Activated T-cell treated with anti-CD3 and anti-CD28 coated beads, Interleukin-2, amount 50 U/mL, for 4 hours (primary cell): Measurements from ENCODE around the gene ZIC1. TPM values are rescaled to one million over a fixed set of nuclear protein-coding genes. Genes with fewer than 3 reads are reported as not detected.

Experiments used
- ATAC-seq, 2 donors: fragments of 200-7000 bp; cut with Tn5 transposase; one replicate each; pipeline ENCODE4 v1.10.0; 2021
- DNase-seq: peaks from one replicate; pipeline ENCODE4 v3.0.0-alpha.2; 2020
- H3K27me3 Mint-ChIP-seq: one replicate; pipeline ENCODE4 v1.8.0; 2021; ENCODE audit warnings: low read depth, mixed read lengths
- H3K36me3 Mint-ChIP-seq: one replicate; pipeline ENCODE4 v1.8.0; 2022; ENCODE audit warnings: mixed read lengths; ENCODE audit not compliant: insufficient read depth
- H3K4me1 Mint-ChIP-seq: one replicate; pipeline ENCODE4 v1.8.0; 2021; ENCODE audit warnings: low read depth, mixed read lengths
- H3K4me3 Mint-ChIP-seq: one replicate; pipeline ENCODE4 v1.8.0; 2021; ENCODE audit warnings: mild to moderate bottlenecking, moderate library complexity, mixed read lengths
- H3K9me3 Mint-ChIP-seq: one replicate; pipeline ENCODE4 v1.8.0; 2021; ENCODE audit warnings: mixed read lengths
- total RNA-seq, 3 donors: library from RNA; stranded (reverse); gene quantifications; one replicate each; pipeline ENCODE4 v1.2.1, GENCODE V29; 2021

The ZIC1 gene
- total RNA-seq, 3 donors from 2014 or later = not detected

GRCh38 chr3:147371140-147371539 lies 38.0 kb upstream of the ZIC1 start:
- H3K4me3 Mint-ChIP-seq = no peak overlapping the region
- ATAC-seq (no peak), DNase-seq (no peak)
- H3K9me3 Mint-ChIP-seq = no peaks in the 10 kb centered on the region
- peaks cover 72% of the 10 kb centered on the region for H3K27me3 Mint-ChIP-seq
- H3K4me1 Mint-ChIP-seq = no peaks in the 10 kb centered on the region
- no peaks in the 10 kb centered on the region for H3K36me3 Mint-ChIP-seq

- Mint-ChIP-seq H3K4me1 (no peaks in the 10 kb centered on the region), H3K9me3 (no peaks in the 10 kb centered on the region), H3K4me3 (no peak overlapping the region), H3K27me3 (peaks cover 74% of the 10 kb centered on the region), H3K36me3 (no peaks in the 10 kb centered on the region)
- no peak for ATAC-seq
- DNase-seq = no peak
Measured at GRCh38 chr3:147371771-147372340, 37.3 kb upstream of the ZIC1 start.

- Mint-ChIP-seq H3K36me3 (no peaks in the 10 kb centered on the region), H3K4me1 (no peaks in the 10 kb centered on the region), H3K27me3 (peaks cover 78% of the 10 kb centered on the region), H3K4me3 (no peak overlapping the region), H3K9me3 (no peaks in the 10 kb centered on the region)
- DNase-seq = no peak
- ATAC-seq = no peak
Measured at GRCh38 chr3:147372525-147373027, 36.6 kb upstream of the ZIC1 start.

- no peaks in the 10 kb centered on the region for H3K36me3 Mint-ChIP-seq
- ATAC-seq = no peak
- H3K4me1 Mint-ChIP-seq = no peaks in the 10 kb centered on the region
- H3K9me3 Mint-ChIP-seq = no peaks in the 10 kb centered on the region
- H3K4me3 Mint-ChIP-seq = no peak overlapping the region
- DNase-seq = no peak
- peaks cover 78% of the 10 kb centered on the region for H3K27me3 Mint-ChIP-seq
Measured at GRCh38 chr3:147373301-147373700, 35.9 kb upstream of the ZIC1 start.

- DNase-seq (no peak), ATAC-seq (no peak)
- H3K9me3 Mint-ChIP-seq = no peaks in the 10 kb centered on the region
- H3K4me1 Mint-ChIP-seq = no peaks in the 10 kb centered on the region
- no peak overlapping the region for H3K4me3 Mint-ChIP-seq
- no peaks in the 10 kb centered on the region for H3K36me3 Mint-ChIP-seq
- peaks cover 76% of the 10 kb centered on the region for H3K27me3 Mint-ChIP-seq
Measured at GRCh38 chr3:147377412-147378367, 31.5 kb upstream of the ZIC1 start.

GRCh38 chr3:147379651-147380050 lies 29.5 kb upstream of the ZIC1 start:
- ATAC-seq = no peak
- H3K4me1 Mint-ChIP-seq = no peaks in the 10 kb centered on the region
- no peak for DNase-seq

GRCh38 chr3:147380387-147380951 lies 28.7 kb upstream of the ZIC1 start:
- DNase-seq (no peak), ATAC-seq (no peak)
- Mint-ChIP-seq H3K36me3 (no peaks in the 10 kb centered on the region), H3K9me3 (no peaks in the 10 kb centered on the region), H3K4me3 (no peak overlapping the region), H3K4me1 (no peaks in the 10 kb centered on the region), H3K27me3 (peaks cover 73% of the 10 kb centered on the region)

More at GRCh38 chr3:147379651-147380050, 29.5 kb upstream of the ZIC1 start:
- Mint-ChIP-seq H3K9me3 (no peaks in the 10 kb centered on the region), H3K4me3 (no peak overlapping the region), H3K27me3 (peaks cover 73% of the 10 kb centered on the region), H3K36me3 (no peaks in the 10 kb centered on the region)

GRCh38 chr3:147380977-147381376 lies 28.2 kb upstream of the ZIC1 start:
- Mint-ChIP-seq H3K4me1 (no peaks in the 10 kb centered on the region), H3K4me3 (no peak overlapping the region), H3K9me3 (no peaks in the 10 kb centered on the region), H3K27me3 (peaks cover 78% of the 10 kb centered on the region), H3K36me3 (no peaks in the 10 kb centered on the region)
- ATAC-seq (no peak), DNase-seq (no peak)

- no peak for ATAC-seq
- H3K36me3 Mint-ChIP-seq = no peaks in the 10 kb centered on the region
Measured at GRCh38 chr3:147381596-147381995, 27.6 kb upstream of the ZIC1 start.

GRCh38 chr3:147383617-147384016 lies 25.5 kb upstream of the ZIC1 start:
- DNase-seq (no peak), ATAC-seq (no peak)
- no peaks in the 10 kb centered on the region for H3K9me3 Mint-ChIP-seq
- H3K27me3 Mint-ChIP-seq = peaks cover 83% of the 10 kb centered on the region
- no peak overlapping the region for H3K4me3 Mint-ChIP-seq
- H3K4me1 Mint-ChIP-seq = no peaks in the 10 kb centered on the region
- no peaks in the 10 kb centered on the region for H3K36me3 Mint-ChIP-seq

More at GRCh38 chr3:147381596-147381995, 27.6 kb upstream of the ZIC1 start:
- H3K4me3 Mint-ChIP-seq = no peak overlapping the region
- H3K27me3 Mint-ChIP-seq = peaks cover 83% of the 10 kb centered on the region
- no peaks in the 10 kb centered on the region for H3K9me3 Mint-ChIP-seq
- no peaks in the 10 kb centered on the region for H3K4me1 Mint-ChIP-seq
- no peak for DNase-seq

GRCh38 chr3:147384210-147385058 lies 24.7 kb upstream of the ZIC1 start:
- H3K4me3 Mint-ChIP-seq = no peak overlapping the region

GRCh38 chr3:147385059-147386012 lies 23.8 kb upstream of the ZIC1 start:
- Mint-ChIP-seq H3K4me3 (no peak overlapping the region), H3K4me1 (no peaks in the 10 kb centered on the region), H3K27me3 (peaks cover 84% of the 10 kb centered on the region), H3K36me3 (no peaks in the 10 kb centered on the region), H3K9me3 (no peaks in the 10 kb centered on the region)
- DNase-seq = no peak
- ATAC-seq = no peak

More at GRCh38 chr3:147384210-147385058, 24.7 kb upstream of the ZIC1 start:
- DNase-seq (no peak), ATAC-seq (no peak)
- H3K27me3 Mint-ChIP-seq = peaks cover 83% of the 10 kb centered on the region
- H3K36me3 Mint-ChIP-seq = no peaks in the 10 kb centered on the region
- no peaks in the 10 kb centered on the region for H3K9me3 Mint-ChIP-seq
- no peaks in the 10 kb centered on the region for H3K4me1 Mint-ChIP-seq

GRCh38 chr3:147387291-147387884 lies 21.8 kb upstream of the ZIC1 start:
- Mint-ChIP-seq H3K4me1 (no peaks in the 10 kb centered on the region), H3K9me3 (no peaks in the 10 kb centered on the region), H3K4me3 (no peak overlapping the region), H3K36me3 (no peaks in the 10 kb centered on the region), H3K27me3 (peaks cover 87% of the 10 kb centered on the region)
- ATAC-seq = no peak
- DNase-seq = no peak
